H7 (cell line): ENCODE measurements around the gene REG1B. TPM values are rescaled to one million over a fixed set of nuclear protein-coding genes. Genes with fewer than 3 reads are reported as not detected.

Source experiments
- DNase-seq: peaks from one replicate; pipeline ENCODE4 v3.0.0; 2012
- H3K27me3 ChIP-seq: 2 replicates; pipeline ENCODE4 v1.6.0; 2011; ENCODE audit warnings: mild to moderate bottlenecking, low read length; ENCODE audit not compliant: control insufficient read depth, insufficient read depth
- H3K36me3 ChIP-seq: replicated peaks from 2 replicates; pipeline ENCODE4 v1.5.1; 2011; ENCODE audit warnings: low read length; ENCODE audit not compliant: control insufficient read depth, insufficient read depth
- H3K4me3 ChIP-seq: 2 replicates; pipeline ENCODE4 v1.5.1; 2011; ENCODE audit warnings: low read depth, mild to moderate bottlenecking, control low read depth, low read length, moderate library complexity; ENCODE audit not compliant: insufficient read depth
- total RNA-seq: library from RNA; depleted of rRNA; stranded (reverse); fragments of >200 nt; shearing (Covaris generic); gene quantifications from 2 replicates; pipeline ENCODE4 v1.2.3, GENCODE V29; 2014; rRNA removed

REG1B gene
- total RNA-seq, 1 experiment from 2014 or later, result not detected

GRCh38 chr2:79039944-79040343, 47.8 kb downstream of the REG1B start:
- H3K36me3 ChIP-seq, result no peaks in the 10 kb centered on the region
- H3K27me3 ChIP-seq, result no peaks in the 10 kb centered on the region
- H3K4me3 ChIP-seq, result no peak overlapping the region
- no peak for DNase-seq

Other genes with a start within 250 kb of the REG1B start
- gene REG3G, start 62.3 kb downstream of the REG1B start, total RNA-seq, result not detected in 2 replicates
- 0.24 and 0.70 TPM in 2 replicates for gene REG1A, start 32.5 kb upstream of the REG1B start, total RNA-seq
- not detected in 2 replicates for gene REG3A, start 71.8 kb upstream of the REG1B start, total RNA-seq